HG02870 (cell line): Measurements from ENCODE around the gene BAZ2A.
"Not testable (repeated sequence)": the region's sequence is repeated elsewhere in the genome, so short reads cannot be mapped to it uniquely, and the experiment has no call there.

Experiments used
- ATAC-seq: cut with Tn5 transposase; IDR thresholded peaks from one replicate; pipeline ENCODE4 v1.9.1; 2021; ENCODE audit warnings: mild to moderate bottlenecking, moderate library complexity; ENCODE audit not compliant: unreplicated experiment

BAZ2A gene

GRCh38 chr12:56599797-56600196 is 30.3 kb downstream of the BAZ2A start:
- no peak for ATAC-seq

- ATAC-seq = no peak
Measured at GRCh38 chr12:56599041-56599440, 31.1 kb downstream of the BAZ2A start.

- no peak for ATAC-seq
Measured at GRCh38 chr12:56596815-56597214, 33.3 kb downstream of the BAZ2A start.

- no peak for ATAC-seq
Measured at GRCh38 chr12:56593909-56594621, 36.1 kb downstream of the BAZ2A start.

DNA sequence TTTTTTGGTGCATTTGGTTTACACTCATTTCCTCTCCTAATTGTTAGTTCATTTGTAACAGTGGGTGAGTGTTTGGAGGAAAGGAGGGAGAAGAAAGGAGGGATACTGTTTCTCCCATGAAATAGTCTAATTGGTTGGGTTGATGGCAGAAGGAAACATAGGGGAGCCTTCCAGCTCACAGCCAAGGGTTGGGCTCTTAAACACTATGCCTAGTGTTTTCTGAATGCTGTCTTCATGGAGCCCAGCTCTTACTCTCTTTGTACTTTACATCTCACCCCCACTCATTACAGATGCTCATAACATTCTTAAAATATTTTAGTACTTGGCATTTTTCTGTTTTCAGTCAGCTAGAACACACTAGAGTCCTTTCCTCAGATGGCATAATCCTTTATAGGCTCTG is 38.2 kb downstream of the BAZ2A start:
- no peak for ATAC-seq

GRCh38 chr12:56591126-56591525 is 39.0 kb downstream of the BAZ2A start:
- ATAC-seq = no peak

DNA sequence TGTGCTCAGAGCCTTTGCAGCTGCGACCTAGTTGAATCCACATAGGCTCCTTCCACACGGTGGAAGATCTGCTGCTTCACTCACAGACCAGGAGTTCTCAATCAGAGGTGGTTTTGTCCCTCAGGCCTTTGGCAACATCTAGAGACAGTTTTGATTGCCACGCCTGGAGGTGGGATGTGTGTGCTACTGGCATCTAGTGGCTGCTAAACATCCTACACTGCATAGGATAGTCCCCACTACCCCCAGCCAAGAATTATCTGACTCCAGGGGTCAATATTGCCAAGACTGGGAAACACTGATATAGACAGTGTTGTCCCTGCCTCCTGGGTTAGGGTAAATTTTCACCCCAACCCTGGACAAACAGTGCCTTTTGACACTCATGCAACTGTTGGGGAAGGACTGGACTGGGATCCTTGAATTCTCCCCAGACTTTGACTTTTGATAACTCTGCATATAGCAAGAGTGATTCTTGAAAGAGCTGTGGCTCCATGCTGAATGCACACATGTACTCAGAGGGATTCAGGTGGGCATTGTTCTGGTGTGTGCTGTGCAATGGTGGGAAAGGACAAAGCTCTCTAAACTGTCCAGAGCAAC is 39.8 kb downstream of the BAZ2A start:
- no peak for ATAC-seq

- no peak for ATAC-seq
Measured at GRCh38 chr12:56589783-56590182, 40.3 kb downstream of the BAZ2A start.

DNA sequence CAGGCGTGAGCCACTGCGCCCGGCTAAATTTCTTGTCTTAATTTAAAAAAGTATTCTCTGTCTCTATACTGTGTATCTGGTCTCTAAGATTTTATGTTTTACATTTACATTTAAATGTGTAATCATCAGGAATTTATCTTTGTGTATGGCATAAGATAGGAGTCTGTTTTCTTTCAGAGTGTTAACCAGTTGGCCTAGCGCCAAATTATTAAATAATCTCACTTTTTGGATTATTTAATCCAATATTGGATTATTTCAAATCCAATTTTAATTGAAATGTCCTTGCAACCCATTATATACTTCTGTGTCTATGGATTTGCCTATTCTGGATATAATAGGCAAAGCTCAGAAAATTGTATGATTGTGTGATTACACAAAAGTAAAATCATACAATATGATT is 45.0 kb downstream of the BAZ2A start:
- no peak for ATAC-seq

DNA sequence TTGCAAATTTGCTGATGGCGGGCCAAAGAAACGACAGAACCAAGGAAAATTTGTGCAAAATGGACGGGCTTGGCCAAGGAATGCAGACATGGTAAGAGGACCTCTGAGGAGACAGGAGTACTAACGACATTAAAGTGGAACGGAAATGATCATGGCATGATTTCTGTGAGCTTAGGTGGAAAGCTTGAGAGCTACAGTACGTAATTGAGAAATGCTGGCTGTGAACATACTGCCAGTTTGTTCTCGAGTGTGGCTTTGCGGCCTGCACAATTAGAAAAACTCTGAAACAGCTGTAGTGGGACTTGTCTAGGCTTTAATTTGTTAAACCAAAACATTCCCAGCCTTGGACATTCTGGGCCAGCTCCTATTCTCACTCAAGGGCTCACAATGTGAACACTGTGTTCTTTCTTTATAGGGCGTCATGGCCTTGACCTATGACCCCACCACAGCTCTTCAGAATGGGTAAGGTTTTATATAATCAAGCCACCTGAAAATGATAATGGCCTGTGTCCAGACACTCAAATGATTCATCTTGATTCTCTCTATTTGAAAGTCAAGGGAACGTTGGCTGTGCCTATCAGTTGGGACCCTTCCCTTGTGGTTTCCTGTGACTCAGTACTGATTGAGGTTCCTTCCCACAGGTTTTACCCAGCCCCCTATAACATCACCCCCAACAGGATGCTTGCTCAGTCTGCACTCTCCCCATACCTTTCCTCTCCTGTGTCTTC is 48.5 kb downstream of the BAZ2A start:
- ATAC-seq = no peak

DNA sequence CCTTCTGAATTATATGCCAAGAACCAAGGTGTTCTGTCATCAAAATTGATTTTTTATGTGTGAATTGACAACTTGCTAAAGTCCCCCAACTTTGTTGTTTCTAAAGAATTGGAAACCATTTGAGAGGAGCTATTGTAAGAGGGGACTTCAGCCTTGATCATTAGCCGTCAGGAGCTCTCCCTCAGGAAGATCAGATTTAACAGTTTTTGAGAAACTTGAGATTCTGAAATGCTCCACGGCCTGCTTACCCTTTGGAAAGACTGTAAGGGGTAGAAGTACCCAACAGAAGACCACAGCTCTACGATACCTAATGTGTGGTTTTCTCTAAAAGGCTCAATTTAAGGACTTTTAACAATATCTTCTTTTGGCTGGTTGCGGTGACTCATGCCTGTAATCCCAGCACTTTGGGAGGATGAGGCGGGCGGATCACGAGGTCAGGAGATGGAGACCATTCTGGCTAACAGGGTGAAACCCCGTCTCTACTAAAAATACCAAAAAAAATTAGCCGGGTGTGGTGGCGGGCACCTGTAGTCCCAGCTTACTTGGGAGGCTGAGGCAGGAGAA is 51.1 kb downstream of the BAZ2A start:
- ATAC-seq = no peak

DNA sequence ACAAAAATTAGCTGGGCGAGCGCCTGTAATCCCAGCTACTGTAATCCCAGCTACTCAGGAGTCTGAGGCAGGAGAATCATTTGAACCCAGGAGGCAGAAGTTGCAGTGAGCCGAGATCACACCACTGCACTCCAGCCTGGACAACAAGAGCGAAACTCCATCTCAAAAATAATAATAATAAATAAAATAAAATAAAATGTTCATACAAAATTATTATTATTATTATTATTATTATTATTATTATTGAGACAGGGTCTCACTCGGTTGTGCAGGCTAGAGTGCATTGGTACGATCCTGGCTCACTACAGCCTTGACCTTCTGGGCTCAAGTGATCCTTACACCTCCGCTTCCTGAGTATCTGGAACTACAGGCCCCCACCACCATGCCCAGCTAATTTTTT is 52.9 kb downstream of the BAZ2A start:
- ATAC-seq = not testable (repeated sequence)

GRCh38 chr12:56574210-56574609 is 55.9 kb downstream of the BAZ2A start:
- ATAC-seq = no peak

GRCh38 chr12:56572288-56572687 is 57.8 kb downstream of the BAZ2A start:
- no peak for ATAC-seq

- no peak for ATAC-seq
Measured at GRCh38 chr12:56571121-56571520, 59.0 kb downstream of the BAZ2A start.

DNA sequence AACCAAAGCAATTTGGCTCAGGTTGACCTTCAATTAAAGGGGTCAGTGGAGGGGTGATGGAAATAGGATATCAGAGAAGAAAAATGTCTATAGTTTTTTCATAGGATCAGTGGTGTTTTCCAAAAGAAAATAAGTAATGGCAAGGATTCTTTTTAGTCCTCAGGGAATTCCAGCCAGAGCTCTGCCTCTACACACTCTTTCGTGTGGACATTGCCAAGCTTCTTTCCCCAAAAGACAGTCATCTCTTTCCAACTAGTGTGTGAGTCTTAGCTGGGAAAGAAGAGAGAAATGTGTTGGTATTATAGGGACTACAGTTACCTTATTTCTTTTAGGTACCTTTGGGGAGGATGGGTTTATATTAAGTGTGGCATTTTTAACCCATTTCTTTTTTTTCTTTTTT is 62.0 kb downstream of the BAZ2A start:
- ATAC-seq = no peak

GRCh38 chr12:56565510-56566101 is 64.5 kb downstream of the BAZ2A start:
- ATAC-seq = no peak

DNA sequence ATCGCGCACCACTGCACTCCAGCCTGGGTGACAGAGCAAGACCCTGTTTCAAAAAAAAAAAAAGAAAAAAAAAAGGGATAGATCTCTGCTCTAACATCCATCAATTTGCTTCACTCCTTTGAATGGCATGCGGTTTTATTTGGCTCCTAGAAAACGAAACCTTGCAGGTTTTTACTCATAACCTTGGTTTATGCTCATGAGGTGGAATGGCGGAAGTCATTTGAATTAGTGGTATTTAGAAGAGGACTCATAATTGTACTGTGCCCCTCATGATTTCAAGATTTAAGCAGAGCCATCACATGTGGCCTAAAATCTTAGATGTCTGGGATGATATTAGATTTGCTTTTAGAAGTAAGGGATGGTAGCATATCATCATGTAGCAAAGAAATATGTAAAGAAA is 79.1 kb downstream of the BAZ2A start:
- no peak for ATAC-seq

DNA sequence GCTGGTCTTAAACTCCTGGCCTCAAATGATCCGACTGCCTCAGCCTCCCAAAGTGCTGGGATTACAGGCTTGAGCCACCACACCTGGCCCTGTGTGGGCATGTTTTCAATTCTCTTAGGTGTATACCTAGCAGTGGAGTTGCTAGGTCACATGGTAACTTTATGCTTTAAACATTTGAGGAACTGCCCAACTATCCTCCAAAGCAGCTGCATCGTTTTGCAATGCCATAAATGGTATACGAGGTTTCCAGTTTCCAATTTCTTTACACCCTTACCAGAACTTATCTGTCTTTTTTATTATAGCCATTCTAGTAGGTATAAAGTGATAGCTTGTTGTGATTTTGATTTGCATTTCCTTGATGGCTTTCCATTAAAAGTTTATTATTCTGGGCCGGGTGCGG is 83.4 kb downstream of the BAZ2A start:
- ATAC-seq = no peak
